ENCODE data around the gene SEMG1. TPM values are rescaled to one million over a fixed set of nuclear protein-coding genes. Genes with fewer than 3 reads are reported as not detected.

SEMG1 gene
- total RNA-seq, 4 donors from 2014 or later: not detected

DNA sequence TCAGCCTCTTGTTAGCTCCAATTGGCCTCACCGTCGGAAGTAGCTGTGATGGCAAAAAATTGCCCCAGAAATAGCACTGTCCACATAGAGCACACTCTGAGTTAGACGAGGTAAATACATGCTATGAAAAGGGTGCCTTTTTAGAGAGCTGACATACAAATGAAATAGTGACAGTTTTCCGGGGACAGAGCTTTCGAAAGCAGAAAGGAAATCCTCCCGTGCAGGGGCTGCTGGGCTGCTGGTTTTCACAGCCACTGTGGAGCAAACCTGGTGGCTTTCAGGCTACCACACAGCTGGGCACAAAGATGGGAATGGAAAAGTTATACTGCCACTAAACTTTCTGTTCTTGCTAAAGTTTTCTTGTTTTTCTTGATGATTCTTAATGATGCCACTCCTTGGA, 39.3 kb downstream of the SEMG1 start:
- TF ChIP-seq CTCF (IDR thresholded peaks at IDR 0.05; ENCODE audit: low read depth): no peak

- no peak for TF ChIP-seq CTCF (IDR thresholded peaks at IDR 0.05; ENCODE audit: low read depth)
Observed at GRCh38 chr20:45247865-45248264, 41.0 kb downstream of the SEMG1 start.

DNA sequence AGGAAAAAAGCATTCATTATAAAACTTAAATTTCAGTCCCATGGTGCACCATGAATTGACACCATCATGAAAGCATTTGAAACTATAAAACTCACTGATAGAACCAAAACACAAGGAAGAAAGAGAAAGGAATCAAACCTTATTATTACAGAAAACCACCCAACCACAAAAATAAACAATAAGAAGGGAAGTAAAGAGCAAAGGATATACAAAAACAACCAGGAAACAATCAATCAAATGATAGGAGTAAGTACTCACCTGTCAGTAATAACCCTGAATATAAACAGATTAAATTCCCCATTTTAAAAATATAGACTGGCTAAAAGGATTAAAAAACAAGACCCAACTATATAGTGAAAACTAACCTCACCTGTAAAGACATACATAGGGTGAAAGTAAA, 41.8 kb downstream of the SEMG1 start:
- no peak for TF ChIP-seq CTCF (IDR thresholded peaks at IDR 0.05; ENCODE audit: low read depth)

DNA sequence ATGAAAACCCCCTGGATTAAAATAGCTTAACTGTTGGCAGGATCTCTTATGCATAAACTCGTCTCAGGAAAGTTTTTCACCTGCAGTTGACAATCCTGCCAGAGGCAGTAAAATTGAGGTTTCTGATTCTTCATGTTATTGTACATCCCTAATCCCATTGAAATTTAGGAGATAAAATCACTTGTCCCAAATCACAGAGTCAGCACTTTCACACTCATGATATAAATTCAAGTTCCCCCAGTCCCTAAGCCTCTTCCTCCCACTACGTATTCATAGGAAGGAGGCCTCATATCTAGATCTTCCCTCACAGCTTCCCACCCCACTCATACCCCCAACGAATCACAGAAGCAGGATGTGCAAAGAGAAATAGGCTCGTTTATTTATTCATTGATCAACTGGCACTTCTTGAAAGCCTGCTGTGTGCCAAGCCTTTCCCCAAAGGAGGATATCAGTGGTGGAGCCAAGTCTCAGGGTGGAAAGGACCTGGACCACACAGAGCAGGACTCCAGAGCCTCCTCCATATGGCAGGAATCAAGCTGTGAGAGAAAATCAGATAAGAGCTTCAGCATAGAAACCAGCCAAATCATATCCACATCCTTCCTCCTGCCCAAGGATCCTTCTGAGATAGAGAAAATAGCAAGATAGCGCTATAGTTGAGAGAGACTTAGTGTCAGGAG, 45.2 kb downstream of the SEMG1 start:
- no peak for TF ChIP-seq CTCF (IDR thresholded peaks at IDR 0.05; ENCODE audit: low read depth)

DNA sequence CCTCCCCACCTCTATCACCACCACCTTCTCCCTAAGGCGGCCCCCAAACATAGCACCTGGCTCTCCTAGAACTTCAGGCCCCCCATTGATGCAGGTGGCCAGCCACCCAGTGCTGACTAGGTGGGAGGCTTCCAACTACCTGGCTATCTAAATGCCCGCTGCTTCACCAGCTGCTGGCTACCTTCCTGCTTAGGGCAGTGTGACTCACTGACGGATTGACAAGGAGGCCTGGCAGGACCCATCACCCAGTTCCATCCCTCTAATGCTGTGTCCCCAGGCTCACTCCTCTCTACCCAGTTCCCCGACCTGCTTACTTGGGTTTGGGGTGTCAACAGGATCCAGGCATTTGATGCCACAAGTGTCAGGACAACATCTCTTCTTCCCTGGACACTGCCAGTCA, 46.4 kb downstream of the SEMG1 start:
- TF ChIP-seq CTCF (IDR thresholded peaks at IDR 0.05; ENCODE audit: low read depth): no peak

- TF ChIP-seq CTCF (IDR thresholded peaks at IDR 0.05; ENCODE audit: low read depth): no peak
Observed at GRCh38 chr20:45254383-45255262, 47.8 kb downstream of the SEMG1 start, which contains the start of gene SLPI. TSS of gene SLPI (minus strand) at chr20:45254564. CDS start at chr20:45254543, 21 bp downstream.

DNA sequence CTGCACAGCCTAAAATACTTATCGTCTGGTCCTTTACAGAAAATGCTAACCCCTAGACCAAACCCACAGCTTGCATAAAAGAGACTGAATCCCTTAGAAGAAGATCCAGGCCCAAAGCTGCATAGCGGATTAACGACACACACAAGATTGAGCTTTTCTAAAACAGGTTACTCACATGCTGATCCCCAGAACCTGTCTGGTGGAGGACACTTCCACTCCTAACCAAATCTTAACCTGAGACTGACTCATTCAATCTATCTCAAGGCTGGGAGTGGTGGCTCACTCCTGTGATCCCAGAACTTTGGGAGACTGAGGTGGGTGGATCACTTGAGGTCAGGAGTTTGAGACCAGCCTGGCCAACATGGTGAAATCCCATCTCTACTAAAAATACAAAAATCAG, 50.3 kb downstream of the SEMG1 start:
- TF ChIP-seq CTCF (IDR thresholded peaks at IDR 0.05; ENCODE audit: low read depth): no peak
